Naive B cell (primary cell): Measurements from ENCODE around the gene ITPKA. TPM values are rescaled to one million over a fixed set of nuclear protein-coding genes. Genes with fewer than 3 reads are reported as not detected.
"Not testable (repeated sequence)": the region's sequence is repeated elsewhere in the genome, so short reads cannot be mapped to it uniquely, and the experiment has no call there.

Experiments used
- ATAC-seq, 2 donors: fragments of 150-1000 bp; cut with Tn5 transposase; 2 replicates each; pipeline ENCODE4 v1.10.0; 2021; ENCODE audit warnings: low read depth in 2 of 2, mild to moderate bottlenecking in 2 of 2, moderate library complexity in 2 of 2
- DNase-seq: peaks from one replicate; pipeline ENCODE4 v3.0.0; 2022
- H3K27ac Mint-ChIP-seq, 6 donors: one replicate each; pipeline ENCODE4 v1.8.0; 2020 to 2022; ENCODE audit warnings: mild to moderate bottlenecking in 6 of 6, mixed read lengths in 6 of 6, moderate library complexity in 5 of 6, inconsistent platforms in 2 of 6
- H3K27me3 Mint-ChIP-seq, 3 donors: one replicate each; pipeline ENCODE4 v1.8.0; 2021 to 2022; ENCODE audit warnings: mixed read lengths in 3 of 3, mild to moderate bottlenecking in 1 of 3
- H3K36me3 Mint-ChIP-seq, 2 donors: one replicate each; pipeline ENCODE4 v1.8.0; 2020 to 2022; ENCODE audit warnings: mixed read lengths in 2 of 2, inconsistent platforms in 1 of 2, mild to moderate bottlenecking in 1 of 2
- H3K4me1 Mint-ChIP-seq, 3 donors: one replicate each; pipeline ENCODE4 v1.8.0; 2020 to 2022; ENCODE audit warnings: mixed read lengths in 3 of 3, inconsistent platforms in 1 of 3, mild to moderate bottlenecking in 1 of 3, moderate library complexity in 1 of 3
- H3K4me3 Mint-ChIP-seq, 8 donors: one replicate each; pipeline ENCODE4 v1.8.0; 2020 to 2022; ENCODE audit warnings: mild to moderate bottlenecking in 8 of 8, mixed read lengths in 8 of 8, moderate library complexity in 8 of 8, inconsistent platforms in 2 of 8
- H3K9me3 Mint-ChIP-seq, 7 donors: one replicate each; pipeline ENCODE4 v1.8.0; 2020 to 2022; ENCODE audit warnings: mixed read lengths in 7 of 7, mild to moderate bottlenecking in 5 of 7, inconsistent platforms in 2 of 7, moderate library complexity in 1 of 7
- polyA plus RNA-seq, 6 donors: library from polyadenylated mRNA; unstranded; fragments of 300-500 nt; fragmentation: Illumina TruSeq; gene quantifications; one replicate each; pipeline ENCODE4 v1.2.3, GENCODE V29; 2021; ENCODE audit warnings: low read depth in 6 of 6

Gene ITPKA
- not detected for polyA plus RNA-seq

DNA sequence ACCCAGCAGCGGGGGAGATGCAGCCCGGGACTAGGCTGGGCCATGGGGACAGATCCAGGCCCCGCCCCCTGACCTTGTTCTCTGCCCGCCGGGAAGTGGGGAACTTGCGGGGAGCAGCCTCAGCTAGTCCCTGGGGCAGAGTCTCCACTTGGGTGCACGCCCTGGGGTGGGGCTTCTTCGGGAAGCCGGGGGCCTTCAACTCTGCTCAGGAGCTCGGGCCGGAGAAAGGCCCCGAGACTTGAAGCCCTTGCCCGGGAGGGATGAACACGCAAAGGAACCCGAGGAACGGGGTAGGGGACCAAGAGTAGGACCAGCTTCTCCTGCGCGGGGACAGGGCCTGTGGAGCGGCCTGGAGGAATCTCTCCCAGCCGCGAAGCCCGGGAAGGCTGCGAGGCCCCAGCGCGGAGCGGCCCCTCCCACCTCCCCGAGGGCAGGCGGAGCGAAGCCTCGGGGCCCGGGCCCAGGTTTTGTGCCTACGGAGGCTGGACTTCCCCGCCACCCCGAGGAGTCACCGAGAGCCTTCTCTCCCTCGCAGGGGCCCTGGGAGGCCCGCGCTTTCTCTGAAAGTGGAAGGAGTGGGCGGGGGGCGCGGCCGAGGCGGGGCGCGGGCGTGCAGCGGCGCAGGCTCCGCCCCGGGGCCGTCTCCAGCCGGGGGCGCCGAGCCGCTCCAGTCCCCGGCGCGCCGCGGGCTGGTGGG is at the start of gene ITPKA:
ITPKA (plus strand) TSS at position 670 of the 697 bp plus-strand sequence. CDS start 54 bp downstream, outside the sequence.
- H3K9me3 Mint-ChIP-seq = no peaks in the 10 kb centered on the region
- peak; percentile 82 for DNase-seq
- H3K4me1 Mint-ChIP-seq = peaks cover 11 to 17% (median 13%) of the 10 kb centered on the region in 3 donors
- H3K27ac Mint-ChIP-seq = peak within 1 kb of the TSS in 4 of 6 donors; percentile 63 to 78 (median 68)
- peak; percentile 83 to 86 for ATAC-seq
- H3K27me3 Mint-ChIP-seq = peaks cover 41 to 65% (median 48%) of the 10 kb centered on the region in 3 donors
- H3K36me3 Mint-ChIP-seq = peaks cover 0 to 8% of the 10 kb centered on the region in 2 donors
- peak within 1 kb of the TSS; percentile 83 to 93 (median 86) for H3K4me3 Mint-ChIP-seq

DNA sequence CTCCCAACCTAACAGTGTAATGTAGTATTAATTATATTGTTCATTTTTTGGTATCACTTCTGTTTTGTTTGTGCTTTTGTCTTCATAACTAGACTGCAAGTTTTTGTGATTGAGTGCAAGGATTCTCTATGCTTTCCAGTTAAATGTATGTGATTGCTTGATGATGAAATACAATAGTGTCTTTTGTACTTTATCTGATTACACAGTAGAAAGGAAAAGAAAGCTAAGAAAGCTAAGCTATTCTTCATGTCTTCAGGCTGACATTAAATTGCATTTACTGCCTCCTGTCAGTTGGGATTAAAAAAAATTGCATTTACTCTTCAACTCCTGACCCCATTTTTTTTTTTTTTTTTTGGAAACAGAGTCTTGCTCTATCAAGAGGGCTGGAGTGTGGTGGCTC is 48.3 kb upstream of the ITPKA start:
- peak overlapping the region in 1 of 6 donors; percentile 28 for H3K27ac Mint-ChIP-seq
- no peak overlapping the region for H3K4me3 Mint-ChIP-seq
- H3K4me1 Mint-ChIP-seq = peaks cover 0 to 6% (median 5%) of the 10 kb centered on the region in 3 donors
- no peaks in the 10 kb centered on the region for H3K9me3 Mint-ChIP-seq
- ATAC-seq (no peak), DNase-seq (no peak)
- no peaks in the 10 kb centered on the region for H3K27me3 Mint-ChIP-seq
- peaks cover 11 to 15% of the 10 kb centered on the region in 2 donors for H3K36me3 Mint-ChIP-seq

DNA sequence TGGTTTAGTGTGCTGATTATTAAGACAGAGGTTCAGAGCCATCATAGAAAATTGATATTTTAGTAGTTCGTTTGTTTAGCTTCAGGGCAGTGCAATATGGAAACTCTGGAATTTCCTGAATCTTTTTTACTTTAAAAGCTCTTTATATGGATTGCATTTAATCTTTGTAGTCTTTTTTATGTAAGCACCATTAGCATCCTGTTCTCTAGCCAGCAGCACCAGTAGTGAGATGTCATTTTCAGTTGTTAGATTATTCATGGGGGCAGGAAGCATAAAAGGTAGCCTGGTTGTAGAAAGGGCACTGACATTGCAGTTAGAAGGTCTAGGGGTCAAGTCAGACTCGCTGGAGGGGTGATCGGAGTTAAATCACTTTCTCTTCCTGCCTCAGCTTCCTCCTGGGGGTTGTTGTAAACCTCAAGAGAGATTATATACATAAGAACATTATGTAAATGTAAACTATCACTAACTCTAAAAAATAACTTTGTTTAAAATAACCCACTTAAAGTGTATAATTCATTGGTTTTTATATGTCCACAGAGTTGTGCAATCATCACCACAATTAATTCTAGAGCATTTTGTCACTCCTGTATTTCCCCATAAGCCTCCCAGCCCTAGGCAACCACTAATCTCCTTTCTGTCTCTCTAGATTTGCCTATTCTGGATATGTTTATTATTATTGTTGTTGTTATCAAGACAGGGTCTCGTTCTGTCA is 31.4 kb upstream of the ITPKA start:
- DNase-seq (no peak), ATAC-seq (no peak)
- Mint-ChIP-seq H3K27me3 (no peaks in the 10 kb centered on the region), H3K27ac (peak overlapping the region in 3 of 6 donors; percentile 46 to 91 (median 68)), H3K4me1 (peaks cover 3 to 10% (median 6%) of the 10 kb centered on the region in 3 donors), H3K9me3 (no peaks in the 10 kb centered on the region), H3K36me3 (peaks cover 26 to 34% of the 10 kb centered on the region in 2 donors), H3K4me3 (no peak overlapping the region)

- ATAC-seq (no peak), DNase-seq (no peak)
- Mint-ChIP-seq H3K4me1 (peaks cover 3 to 10% (median 6%) of the 10 kb centered on the region in 3 donors), H3K9me3 (no peaks in the 10 kb centered on the region), H3K27me3 (no peaks in the 10 kb centered on the region), H3K4me3 (no peak overlapping the region), H3K36me3 (peaks cover 25 to 38% of the 10 kb centered on the region in 2 donors), H3K27ac (peak overlapping the region in 1 of 6 donors; percentile 38)
Measured at GRCh38 chr15:41464889-41465580, 28.6 kb upstream of the ITPKA start.

DNA sequence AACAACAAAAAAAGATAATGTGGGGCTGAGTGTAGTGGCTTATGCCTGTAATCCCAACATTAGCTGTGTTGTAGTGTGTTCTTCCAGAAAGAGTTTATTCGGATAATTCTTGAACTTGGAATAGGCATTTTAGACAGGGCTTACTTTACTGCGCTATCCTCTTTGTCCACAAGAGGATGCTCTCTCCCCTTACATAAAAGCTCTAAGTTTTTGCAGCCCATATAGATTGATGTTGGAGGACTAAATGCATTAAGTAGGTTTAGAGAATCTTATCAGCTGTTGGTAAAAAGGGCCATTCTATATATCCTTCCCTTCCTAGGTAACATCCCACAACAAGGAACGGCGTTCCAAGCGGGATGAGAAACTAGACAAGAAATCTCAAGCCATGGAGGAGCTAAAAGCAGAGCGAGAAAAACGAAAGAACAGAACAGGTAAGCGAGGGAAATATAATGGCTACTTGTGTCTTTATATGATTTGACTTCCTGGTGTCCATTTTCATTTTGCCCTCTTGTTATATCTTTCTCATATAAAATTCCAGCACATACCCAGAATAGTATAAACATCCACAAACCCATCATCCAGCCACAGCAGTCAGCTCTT is 27.8 kb upstream of the ITPKA start:
- Mint-ChIP-seq H3K9me3 (no peaks in the 10 kb centered on the region), H3K4me3 (no peak overlapping the region), H3K27me3 (no peaks in the 10 kb centered on the region), H3K36me3 (peaks cover 27 to 39% of the 10 kb centered on the region in 2 donors), H3K4me1 (peaks cover 3 to 10% (median 6%) of the 10 kb centered on the region in 3 donors), H3K27ac (no peak overlapping the region)
- DNase-seq (peak; percentile 24), ATAC-seq (peak; percentile 32 to 47)

- no peak overlapping the region for H3K4me3 Mint-ChIP-seq
- peaks cover 31 to 39% of the 10 kb centered on the region in 2 donors for H3K36me3 Mint-ChIP-seq
- peaks cover 3 to 10% (median 6%) of the 10 kb centered on the region in 3 donors for H3K4me1 Mint-ChIP-seq
- DNase-seq (no peak), ATAC-seq (no peak)
- H3K9me3 Mint-ChIP-seq = no peaks in the 10 kb centered on the region
- H3K27me3 Mint-ChIP-seq = no peaks in the 10 kb centered on the region
- peak overlapping the region in 2 of 6 donors; percentile 10 to 67 for H3K27ac Mint-ChIP-seq
Measured at GRCh38 chr15:41466711-41467110, 27.0 kb upstream of the ITPKA start.

GRCh38 chr15:41469644-41470043 is 24.0 kb upstream of the ITPKA start:
- H3K4me1 Mint-ChIP-seq, H3K27me3 Mint-ChIP-seq, ATAC-seq, H3K27ac Mint-ChIP-seq, DNase-seq, H3K9me3 Mint-ChIP-seq: not testable (repeated sequence)
- peaks cover 25 to 29% of the 10 kb centered on the region in 2 donors for H3K36me3 Mint-ChIP-seq
- peak overlapping the region in 1 of 8 donors; percentile 41 for H3K4me3 Mint-ChIP-seq

GRCh38 chr15:41473418-41473817 is 20.3 kb upstream of the ITPKA start:
- no peak overlapping the region for H3K4me3 Mint-ChIP-seq
- H3K9me3 Mint-ChIP-seq = no peaks in the 10 kb centered on the region
- peaks cover 32 to 43% of the 10 kb centered on the region in 2 donors for H3K36me3 Mint-ChIP-seq
- no peaks in the 10 kb centered on the region for H3K27me3 Mint-ChIP-seq
- no peak for ATAC-seq
- DNase-seq = no peak
- no peaks in the 10 kb centered on the region for H3K4me1 Mint-ChIP-seq
- no peak overlapping the region for H3K27ac Mint-ChIP-seq

DNA sequence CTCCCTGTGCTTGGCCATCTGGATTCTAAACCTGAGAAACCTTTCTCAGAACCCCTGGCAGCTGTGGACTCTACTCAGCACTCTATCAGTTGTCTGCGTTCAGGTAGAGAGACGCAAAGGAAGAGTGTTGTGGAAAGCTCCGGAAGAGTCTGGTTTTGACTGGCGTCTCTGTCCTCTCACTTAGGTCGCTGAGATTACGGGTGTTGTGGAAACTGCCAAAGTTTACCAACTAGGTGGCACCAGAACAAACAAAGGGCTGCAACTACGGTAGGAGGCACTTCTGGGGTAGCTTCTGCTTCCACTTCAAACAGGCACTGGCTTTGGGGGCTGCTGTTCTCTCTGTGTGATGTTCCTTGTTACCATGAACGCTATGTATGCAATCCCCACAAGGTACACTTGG is 19.2 kb upstream of the ITPKA start:
- no peak overlapping the region for H3K27ac Mint-ChIP-seq
- H3K4me1 Mint-ChIP-seq = no peaks in the 10 kb centered on the region
- H3K9me3 Mint-ChIP-seq = no peaks in the 10 kb centered on the region
- H3K36me3 Mint-ChIP-seq = peaks cover 25 to 50% of the 10 kb centered on the region in 2 donors
- no peak overlapping the region for H3K4me3 Mint-ChIP-seq
- no peak for DNase-seq
- H3K27me3 Mint-ChIP-seq = no peaks in the 10 kb centered on the region
- no peak for ATAC-seq

GRCh38 chr15:41474941-41475340 is 18.7 kb upstream of the ITPKA start:
- H3K4me3 Mint-ChIP-seq = no peak overlapping the region
- no peaks in the 10 kb centered on the region for H3K4me1 Mint-ChIP-seq
- H3K36me3 Mint-ChIP-seq = peaks cover 19 to 45% of the 10 kb centered on the region in 2 donors
- DNase-seq (no peak), ATAC-seq (no peak)
- no peaks in the 10 kb centered on the region for H3K9me3 Mint-ChIP-seq
- H3K27ac Mint-ChIP-seq = no peak overlapping the region
- no peaks in the 10 kb centered on the region for H3K27me3 Mint-ChIP-seq

GRCh38 chr15:41476416-41477048 is 17.1 kb upstream of the ITPKA start:
- H3K27ac Mint-ChIP-seq = no peak overlapping the region
- no peak for ATAC-seq
- no peaks in the 10 kb centered on the region for H3K9me3 Mint-ChIP-seq
- H3K4me1 Mint-ChIP-seq = peaks cover 0 to 2% (median 0%) of the 10 kb centered on the region in 3 donors
- H3K4me3 Mint-ChIP-seq = no peak overlapping the region
- peaks cover 24 to 38% of the 10 kb centered on the region in 2 donors for H3K36me3 Mint-ChIP-seq
- no peak for DNase-seq
- no peaks in the 10 kb centered on the region for H3K27me3 Mint-ChIP-seq

- DNase-seq = no peak
- Mint-ChIP-seq H3K27me3 (no peaks in the 10 kb centered on the region), H3K4me1 (peaks cover 11 to 23% (median 21%) of the 10 kb centered on the region in 3 donors), H3K4me3 (no peak overlapping the region), H3K36me3 (peaks cover 24 to 28% of the 10 kb centered on the region in 2 donors), H3K27ac (peak overlapping the region in 3 of 6 donors; percentile 32 to 82 (median 66)), H3K9me3 (no peaks in the 10 kb centered on the region)
- no peak for ATAC-seq
Measured at GRCh38 chr15:41480396-41481140, 13.1 kb upstream of the ITPKA start.
